H9 (cell line): ENCODE measurements around the gene SPECC1L. TPM values are rescaled to one million over a fixed set of nuclear protein-coding genes. Genes with fewer than 3 reads are reported as not detected.

Experiments
- DNase-seq: peaks from one replicate; pipeline ENCODE4 v3.0.0-alpha.2; 2017
- H2AFZ ChIP-seq: one replicate; pipeline ENCODE4 v1.6.1; 2013; ENCODE audit warnings: mild to moderate bottlenecking, low read length, control low read depth, moderate library complexity
- H2AK5ac ChIP-seq: 2 replicates; pipeline ENCODE4 v1.6.1; 2013; ENCODE audit warnings: low read length, control low read depth, mixed read lengths; ENCODE audit not compliant: insufficient read length
- H2BK120ac ChIP-seq: one replicate; pipeline ENCODE4 v1.6.1; 2013; ENCODE audit warnings: low read depth, mild to moderate bottlenecking, low read length, control low read depth, inconsistent platforms; ENCODE audit not compliant: poor library complexity, severe bottlenecking
- H2BK12ac ChIP-seq: 2 replicates; pipeline ENCODE4 v1.6.1; 2013; ENCODE audit warnings: low read length, control low read depth, mixed read lengths, low read depth; ENCODE audit not compliant: insufficient read length
- H2BK15ac ChIP-seq: 2 replicates; pipeline ENCODE4 v1.6.1; 2013; ENCODE audit warnings: low read depth, low read length, control low read depth
- H2BK20ac ChIP-seq: one replicate; pipeline ENCODE4 v1.6.1; 2013; ENCODE audit warnings: low read depth, mild to moderate bottlenecking, low read length, control low read depth, inconsistent platforms; ENCODE audit not compliant: poor library complexity, severe bottlenecking
- H2BK5ac ChIP-seq: 2 replicates; pipeline ENCODE4 v1.6.1; 2013; ENCODE audit warnings: low read length, control low read depth, mixed read lengths; ENCODE audit not compliant: insufficient read length
- H3K14ac ChIP-seq: 2 replicates; pipeline ENCODE4 v1.6.1; 2013; ENCODE audit warnings: low read length, control low read depth; ENCODE audit not compliant: insufficient read depth
- H3K18ac ChIP-seq: 2 replicates; pipeline ENCODE4 v1.6.1; 2013; ENCODE audit warnings: low read depth, mild to moderate bottlenecking, mixed read lengths, low read length, control low read depth; ENCODE audit not compliant: insufficient read length
- H3K23ac ChIP-seq: 2 replicates; pipeline ENCODE4 v1.6.1; 2013; ENCODE audit warnings: low read length, control low read depth, mixed read lengths, low read depth; ENCODE audit not compliant: insufficient read length
- H3K23me2 ChIP-seq: 2 replicates; pipeline ENCODE4 v1.6.1; 2013; ENCODE audit warnings: low read depth, mild to moderate bottlenecking, mixed read lengths, low read length, control low read depth; ENCODE audit not compliant: insufficient read length, poor library complexity, severe bottlenecking
- H3K27ac ChIP-seq: 2 replicates; pipeline ENCODE4 v1.5.1; 2013; ENCODE audit warnings: low read length, control low read depth, mixed read lengths, low read depth; ENCODE audit not compliant: insufficient read length
- H3K27me3 ChIP-seq: 2 replicates; pipeline ENCODE4 v1.6.1; 2013; ENCODE audit warnings: low read length, control low read depth, inconsistent platforms; ENCODE audit not compliant: insufficient read depth
- H3K4ac ChIP-seq: 2 replicates; pipeline ENCODE4 v1.6.1; 2013; ENCODE audit warnings: low read depth, mild to moderate bottlenecking, control low read depth, inconsistent platforms, low read length, moderate library complexity
- H3K4me1 ChIP-seq: 2 replicates; pipeline ENCODE4 v1.6.1; 2013; ENCODE audit warnings: low read length, control low read depth, inconsistent platforms; ENCODE audit not compliant: insufficient read depth
- H3K4me2 ChIP-seq: 2 replicates; pipeline ENCODE4 v1.6.1; 2013; ENCODE audit warnings: low read length, control low read depth, mixed read lengths; ENCODE audit not compliant: insufficient read length, insufficient read depth
- H3K56ac ChIP-seq: 2 replicates; pipeline ENCODE4 v1.6.1; 2013; ENCODE audit warnings: low read depth, mild to moderate bottlenecking, mixed read lengths, low read length, control low read depth; ENCODE audit not compliant: insufficient read length
- H3K79me1 ChIP-seq: 2 replicates; pipeline ENCODE4 v1.6.1; 2013; ENCODE audit warnings: low read depth, mild to moderate bottlenecking, moderate library complexity, low read length, control low read depth, inconsistent platforms; ENCODE audit not compliant: insufficient read depth, poor library complexity, severe bottlenecking
- H3K79me2 ChIP-seq: 2 replicates; pipeline ENCODE4 v1.6.1; 2013; ENCODE audit warnings: low read length, control low read depth, inconsistent platforms; ENCODE audit not compliant: insufficient read depth
- H3K9ac ChIP-seq: 2 replicates; pipeline ENCODE4 v1.6.1; 2013; ENCODE audit warnings: low read length, control low read depth, mixed read lengths; ENCODE audit not compliant: insufficient read length; ENCODE audit errors: extremely low read depth
- H3K9me3 ChIP-seq: one replicate; pipeline ENCODE4 v1.6.1; 2013; ENCODE audit warnings: low read depth, low read length, inconsistent platforms; ENCODE audit not compliant: control insufficient read depth
- H3T11ph ChIP-seq: one replicate; pipeline ENCODE4 v1.6.1; 2013; ENCODE audit warnings: mild to moderate bottlenecking, low read length, control low read depth, inconsistent platforms
- H4K20me1 ChIP-seq: one replicate; pipeline ENCODE4 v1.6.1; 2013; ENCODE audit not compliant: control insufficient read depth, insufficient read length, insufficient read depth
- H4K5ac ChIP-seq: 2 replicates; pipeline ENCODE4 v1.6.1; 2013; ENCODE audit warnings: low read depth, mild to moderate bottlenecking, mixed read lengths, low read length, control low read depth; ENCODE audit not compliant: insufficient read length
- H4K8ac ChIP-seq: replicated peaks from 2 replicates; pipeline ENCODE4 v1.6.1; 2013; ENCODE audit warnings: low read length, control low read depth, mixed read lengths, low read depth; ENCODE audit not compliant: insufficient read length
- H4K91ac ChIP-seq: 2 replicates; pipeline ENCODE4 v1.6.1; 2013; ENCODE audit warnings: low read depth, mild to moderate bottlenecking, moderate library complexity, mixed read lengths, low read length, control low read depth; ENCODE audit not compliant: insufficient read length
- H3K27ac Mint-ChIP-seq, 3 experiments: 2 replicates in 2 of 3; 3 replicates in 1 of 3; pipeline ENCODE4 v1.8.0; 2020 to 2021; ENCODE audit warnings: mixed read lengths in 3 of 3, mild to moderate bottlenecking in 1 of 3, moderate library complexity in 1 of 3
- H3K27me3 Mint-ChIP-seq: 2 replicates; pipeline ENCODE4 v1.8.0; 2021; ENCODE audit warnings: low read depth, mild to moderate bottlenecking, moderate library complexity, mixed read lengths
- H3K36me3 Mint-ChIP-seq, 3 experiments: 2 replicates in 2 of 3; 3 replicates in 1 of 3; pipeline ENCODE4 v1.8.0; 2020 to 2021; ENCODE audit warnings: low read depth in 3 of 3, mixed read lengths in 3 of 3; ENCODE audit not compliant: insufficient read depth in 1 of 3
- H3K4me1 Mint-ChIP-seq, 2 experiments: 2 replicates each; pipeline ENCODE4 v1.8.0; 2020; ENCODE audit warnings: mixed read lengths in 2 of 2
- H3K4me3 Mint-ChIP-seq, 2 experiments: 2 replicates in 1 of 2; 3 replicates in 1 of 2; pipeline ENCODE4 v1.8.0; 2020 to 2021; ENCODE audit warnings: mild to moderate bottlenecking in 2 of 2, mixed read lengths in 2 of 2, moderate library complexity in 1 of 2
- H3K9me3 Mint-ChIP-seq, 2 experiments: 2 replicates in 1 of 2; 3 replicates in 1 of 2; pipeline ENCODE4 v1.8.0; 2020; ENCODE audit warnings: mild to moderate bottlenecking in 2 of 2, mixed read lengths in 2 of 2, moderate library complexity in 1 of 2
- CTCF ChIP-seq: fragments of 200-600 bp; sonication (generic); conservative IDR thresholded peaks from 3 replicates; pipeline ENCODE4 v1.8.0; 2021; ENCODE audit warnings: antibody characterized with exemption, mild to moderate bottlenecking
- WGBS: extraction: QIAGEN DNeasy Blood & Tissue Kit; methylation state at CpG from one replicate; pipeline ENCODE4 v1.1.7; 2013; ENCODE audit warnings: missing lambda C conversion rate, low lambda C conversion rate, mixed read lengths; ENCODE audit not compliant: insufficient read length; ENCODE audit errors: extremely low coverage; 5-methylcytosine and 5-hydroxymethylcytosine counted together
- total RNA-seq: library from RNA; stranded (reverse); gene quantifications from 2 replicates; pipeline ENCODE4 v1.2.1, GENCODE V29; 2021

Gene SPECC1L
- total RNA-seq, 1 experiment from 2014 or later = 57.1 TPM

GRCh38 chr22:24455751-24456426 lies 185.3 kb downstream of the SPECC1L start:
- no peak for TF ChIP-seq CTCF
- no peak overlapping the region for H2BK12ac ChIP-seq
- H3K9me3 ChIP-seq = no peaks in the 10 kb centered on the region
- no peak overlapping the region for H3K4me3 Mint-ChIP-seq
- WGBS = no CpG with 5 or more reads among the region's 9 CpGs
- H4K91ac ChIP-seq = no peak overlapping the region
- H4K8ac ChIP-seq = no peak overlapping the region
- H3K18ac ChIP-seq = no peak overlapping the region
- H3K9ac ChIP-seq = no peak overlapping the region
- peaks cover 4% of the 10 kb centered on the region; the same call in 1 of the 2 replicates for H3K27me3 Mint-ChIP-seq
- no peak overlapping the region for H2BK120ac ChIP-seq
- H3K4me2 ChIP-seq = no peak overlapping the region
- H3K36me3 Mint-ChIP-seq = no peaks in the 10 kb centered on the region
- H4K20me1 ChIP-seq = no peaks in the 10 kb centered on the region
- H3K79me1 ChIP-seq = no peaks in the 10 kb centered on the region
- H3K27ac ChIP-seq = no peak overlapping the region
- peaks cover 0 to 2% of the 10 kb centered on the region in 2 experiments; a peak in 2 of 5 replicates for H3K9me3 Mint-ChIP-seq
- no peak overlapping the region for H2AK5ac ChIP-seq
- H3K14ac ChIP-seq = no peak overlapping the region
- no peak overlapping the region for H2BK5ac ChIP-seq
- no peak overlapping the region for H3K27ac Mint-ChIP-seq
- H4K5ac ChIP-seq = no peak overlapping the region
- H2AFZ ChIP-seq = no peak overlapping the region
- DNase-seq = no peak
- H3K23ac ChIP-seq = no peak overlapping the region
- no peak overlapping the region for H2BK15ac ChIP-seq
- no peak overlapping the region for H2BK20ac ChIP-seq
- H3K79me2 ChIP-seq = no peaks in the 10 kb centered on the region
- H3K4ac ChIP-seq = no peak overlapping the region
- no peaks in the 10 kb centered on the region for H3K23me2 ChIP-seq
- no peak overlapping the region for H3T11ph ChIP-seq
- H3K4me1 ChIP-seq = peaks cover 4% of the 10 kb centered on the region; the same call in 1 of the 2 replicates
- no peaks in the 10 kb centered on the region for H3K27me3 ChIP-seq
- H3K56ac ChIP-seq = no peak overlapping the region
- peaks cover 8 to 11% of the 10 kb centered on the region in 2 experiments for H3K4me1 Mint-ChIP-seq
